Measurements from ENCODE around the gene ATG2A. TPM values are rescaled to one million over a fixed set of nuclear protein-coding genes. Genes with fewer than 3 reads are reported as not detected.
A peak's percentile ranks its signal among the peaks of the same experiment; 100 is the strongest.

Gene ATG2A
- total and polyA plus RNA-seq, 9 of the 15 experiments (the other 6 are each of a cell fraction or from before 2014, with no cell fraction given) = 0.25 to 45.9 (median 5.2) TPM

GRCh38 chr11:64898541-64898940 is 18.5 kb downstream of the ATG2A start:
- no peak overlapping the region for H3K27ac ChIP-seq (ENCODE audit: extremely low read depth, low read depth, low read length)
- POLR2A ChIA-PET = interaction anchor here (1.1 to 1.3 kb wide), 3 partner anchors 17 to 602 kb away, joined by 3 read pairs; no protein-coding TSS in a partner anchor
- CTCF ChIA-PET (ENCODE audit: low intra/inter-chr PET ratio) = no interaction called here
- no peak overlapping the region for H3K4me2 ChIP-seq (ENCODE audit: insufficient read depth, low read length)
- in situ Hi-C loops (cut with MboI) = no loop called here
- intact Hi-C loops (cut with micrococcal nuclease) = no loop called here
- TF ChIP-seq NCOR1 (IDR thresholded peaks at IDR 0.05) = no peak
- TF ChIP-seq ZFPM2 (CRISPR knock-in tag; IDR thresholded peaks at IDR 0.05) = no peak
- TF ChIP-seq RBFOX2 (IDR thresholded peaks at IDR 0.05; ENCODE audit: low read depth, low read length) = peak; percentile 19; the same call in 1 of the 2 replicates
- TF ChIP-seq NFE2L1 (tag; IDR thresholded peaks at IDR 0.05; ENCODE audit: borderline replicate concordance, low read depth) = no peak
- no peak for TF ChIP-seq EHMT2 (IDR thresholded peaks at IDR 0.05)
- H3K79me2 ChIP-seq (ENCODE audit: control insufficient read depth, insufficient read depth, low read length) = no peaks in the 10 kb centered on the region
- FAIRE-seq (no peak), DNase-seq (ENCODE audit: extremely low read depth in 1 of 4, low spot score in 3 of 4) (no peak), ATAC-seq (no peak)
- H3K4me1 ChIP-seq (replicated peaks in 1 of 2; ENCODE audit: control insufficient read depth in 2 of 2, insufficient read depth in 2 of 2, low read length in 2 of 2) = peaks cover 3 to 43% of the 10 kb centered on the region in 2 experiments; a peak in 3 of 5 replicates
- no peak overlapping the region for H3K4me3 ChIP-seq
- no peaks in the 10 kb centered on the region for H4K20me1 ChIP-seq (replicated peaks; ENCODE audit: control insufficient read depth, insufficient read depth, low read length)
- BruUV-seq (replicated peaks) = no TSS peak
- H3K9me3 ChIP-seq (replicated peaks; ENCODE audit: control insufficient read depth, insufficient read depth, low read depth, low read length) = no peaks in the 10 kb centered on the region
- H3K9me1 ChIP-seq (ENCODE audit: control insufficient read depth, insufficient read depth, low read length) = no peaks in the 10 kb centered on the region
- WGBS (ENCODE audit: insufficient coverage, low coverage, missing lambda C conversion rate) = 86% methylated on average over 13 of the region's 19 CpGs
- H3K27me3 ChIP-seq (ENCODE audit: control insufficient read depth in 2 of 2, insufficient read depth in 2 of 2, low read length in 2 of 2) = no peaks in the 10 kb centered on the region
- H3K9ac ChIP-seq (ENCODE audit: insufficient read depth in 1 of 2, low read depth in 2 of 2, low read length in 2 of 2) = peak overlapping the region in 1 of 2 experiments; percentile 45; a peak in 1 of 4 replicates
- no peak overlapping the region for H2AFZ ChIP-seq (ENCODE audit: low read depth, low read length)
- H3K36me3 ChIP-seq (ENCODE audit: control insufficient read depth, insufficient read depth, low read length) = peaks cover 79% of the 10 kb centered on the region; the same call in 2 of the 3 replicates

- WGBS (ENCODE audit: insufficient coverage, low coverage, missing lambda C conversion rate) = 90% methylated on average over 3 of the region's 9 CpGs
- H3K27me3 ChIP-seq (ENCODE audit: control insufficient read depth in 2 of 2, insufficient read depth in 2 of 2, low read length in 2 of 2) = no peaks in the 10 kb centered on the region
- FAIRE-seq = no peak
- TF ChIP-seq POLR2G (IDR thresholded peaks at IDR 0.05; ENCODE audit: low read depth, low read length) = peak; percentile 37
- TF ChIP-seq ZNF696 (CRISPR knock-in tag; conservative IDR thresholded peaks at IDR 0.05) = no peak
- no peak for TF ChIP-seq GATAD2B (IDR thresholded peaks at IDR 0.05; ENCODE audit: borderline replicate concordance)
- TF ChIP-seq ELF2 (CRISPR knock-in tag; IDR thresholded peaks at IDR 0.05) = no peak
- TF ChIP-seq ZNF830 (CRISPR knock-in tag; IDR thresholded peaks at IDR 0.05) = no peak
- H3K79me2 ChIP-seq (ENCODE audit: control insufficient read depth, insufficient read depth, low read length) = no peaks in the 10 kb centered on the region
- intact Hi-C loops (cut with micrococcal nuclease) (no loop called here), in situ Hi-C loops (cut with MboI) (no loop called here)
- H3K27ac ChIP-seq (ENCODE audit: extremely low read depth, low read depth, low read length) = no peak overlapping the region
- H2AFZ ChIP-seq (ENCODE audit: low read depth, low read length) = no peak overlapping the region
- ATAC-seq = no peak
- no peak for DNase-seq (ENCODE audit: extremely low read depth in 1 of 4, low spot score in 3 of 4)
- no peaks in the 10 kb centered on the region for H3K9me1 ChIP-seq (ENCODE audit: control insufficient read depth, insufficient read depth, low read length)
- H3K36me3 ChIP-seq (ENCODE audit: control insufficient read depth, insufficient read depth, low read length) = peaks cover 74% of the 10 kb centered on the region; the same call in 2 of the 3 replicates
- BruUV-seq (replicated peaks) = no TSS peak
- ChIA-PET POLR2A (interaction anchor here (1.1 to 1.3 kb wide), 3 partner anchors 17 to 602 kb away, joined by 3 read pairs; no protein-coding TSS in a partner anchor), CTCF (ENCODE audit: low intra/inter-chr PET ratio) (no interaction called here)
- no peak overlapping the region for H3K9ac ChIP-seq (ENCODE audit: insufficient read depth in 1 of 2, low read depth in 2 of 2, low read length in 2 of 2)
- H3K4me3 ChIP-seq = no peak overlapping the region
- no peaks in the 10 kb centered on the region for H3K9me3 ChIP-seq (replicated peaks; ENCODE audit: control insufficient read depth, insufficient read depth, low read depth, low read length)
- H3K4me2 ChIP-seq (ENCODE audit: insufficient read depth, low read length) = no peak overlapping the region
- H3K4me1 ChIP-seq (replicated peaks in 1 of 2; ENCODE audit: control insufficient read depth in 2 of 2, insufficient read depth in 2 of 2, low read length in 2 of 2) = peaks cover 3 to 43% of the 10 kb centered on the region in 2 experiments; a peak in 3 of 5 replicates
- no peaks in the 10 kb centered on the region for H4K20me1 ChIP-seq (replicated peaks; ENCODE audit: control insufficient read depth, insufficient read depth, low read length)
Observed at GRCh38 chr11:64898076-64898445, 18.9 kb downstream of the ATG2A start.

Measured in K562 (cell line).